Stimulated activated CD8-positive, alpha-beta memory T cell treated with anti-CD3 and anti-CD28 coated beads, Interleukin-2, amount 100 ng/mL, for 48 hours (primary cell): ENCODE data around the gene LCN9.
"Not testable (repeated sequence)": the region's sequence is repeated elsewhere in the genome, so short reads cannot be mapped to it uniquely, and the experiment has no call there.

Experiments
- DNase-seq, 2 donors: peaks; one replicate each; pipeline ENCODE4 v3.0.0-alpha.2; 2020; ENCODE audit warnings: low read depth in 2 of 2

Gene LCN9

GRCh38 chr9:135647884-135648283, 15.2 kb upstream of the LCN9 start:
- no peak for DNase-seq

- DNase-seq = no peak
Measured at GRCh38 chr9:135648494-135649410, 14.4 kb upstream of the LCN9 start.

GRCh38 chr9:135649508-135649907, 13.6 kb upstream of the LCN9 start:
- DNase-seq = no peak

GRCh38 chr9:135650408-135650807, 12.7 kb upstream of the LCN9 start:
- no peak for DNase-seq

- no peak for DNase-seq
Measured at GRCh38 chr9:135655317-135655716, 7.8 kb upstream of the LCN9 start.

- DNase-seq = no peak
Measured at GRCh38 chr9:135657416-135657815, 5.7 kb upstream of the LCN9 start.

GRCh38 chr9:135659252-135659651, 3.9 kb upstream of the LCN9 start:
- DNase-seq = no peak

GRCh38 chr9:135660407-135660806, 2.7 kb upstream of the LCN9 start:
- DNase-seq = no peak

GRCh38 chr9:135661816-135662560, 1.1 kb upstream of the LCN9 start:
- DNase-seq = no peak

GRCh38 chr9:135663451-135663770, 302 bp downstream of the LCN9 start:
- no peak for DNase-seq

GRCh38 chr9:135663857-135664256, 748 bp downstream of the LCN9 start:
- no peak for DNase-seq

GRCh38 chr9:135664266-135664665, 1.2 kb downstream of the LCN9 start:
- DNase-seq = no peak

- DNase-seq = no peak
Measured at GRCh38 chr9:135664801-135665794, 2.0 kb downstream of the LCN9 start.

- DNase-seq = no peak
Measured at GRCh38 chr9:135665795-135666189, 2.7 kb downstream of the LCN9 start.

GRCh38 chr9:135666534-135667462, 3.7 kb downstream of the LCN9 start:
- no peak for DNase-seq

- no peak for DNase-seq
Measured at GRCh38 chr9:135667463-135668001, 4.4 kb downstream of the LCN9 start.

GRCh38 chr9:135669018-135669417, 5.9 kb downstream of the LCN9 start:
- DNase-seq = not testable (repeated sequence)

- no peak for DNase-seq
Measured at GRCh38 chr9:135669616-135670285, 6.6 kb downstream of the LCN9 start.

GRCh38 chr9:135670721-135671590, 7.8 kb downstream of the LCN9 start:
- DNase-seq = no peak
